WTC11 (cell line): Measurements from ENCODE around the gene TBC1D17. TPM values are rescaled to one million over a fixed set of nuclear protein-coding genes. Genes with fewer than 3 reads are reported as not detected.

Source experiments
- ATAC-seq: fragments of 200-7000 bp; cut with Tn5 transposase; 2 replicates; pipeline ENCODE4 v1.10.0; 2021; ENCODE audit warnings: mild to moderate bottlenecking, moderate library complexity
- CTCF ChIA-PET: fragments of 300-600 bp; sonication (Branson Sonifier 250); formaldehyde crosslinking; loops from one replicate; lab custom pipeline; 2021; ENCODE audit warnings: antibody characterized with exemption; lab: Charles Lee
- POLR2A ChIA-PET: fragments of 350-600 bp; sonication (Branson Sonifier 250); formaldehyde crosslinking; loops from one replicate; lab custom pipeline; 2021; ENCODE audit warnings: antibody characterized with exemption; lab: Charles Lee
- DNase-seq: peaks from one replicate; pipeline ENCODE4 v3.0.0; 2021; ENCODE audit warnings: low spot score
- H3K27ac Mint-ChIP-seq: 2 replicates; pipeline ENCODE4 v1.8.0; 2021; ENCODE audit warnings: mixed read lengths
- H3K27me3 Mint-ChIP-seq: 2 replicates; pipeline ENCODE4 v1.8.0; 2021; ENCODE audit warnings: low read depth, mild to moderate bottlenecking, moderate library complexity, mixed read lengths
- H3K36me3 Mint-ChIP-seq: 2 replicates; pipeline ENCODE4 v1.8.0; 2021; ENCODE audit warnings: mixed read lengths
- H3K4me1 Mint-ChIP-seq: 2 replicates; pipeline ENCODE4 v1.8.0; 2022; ENCODE audit warnings: mixed read lengths
- H3K4me3 Mint-ChIP-seq: 2 replicates; pipeline ENCODE4 v1.8.0; 2021; ENCODE audit warnings: mild to moderate bottlenecking, moderate library complexity, mixed read lengths
- H3K9me3 Mint-ChIP-seq: 2 replicates; pipeline ENCODE4 v1.8.0; 2021; ENCODE audit warnings: mixed read lengths
- ATF6 ChIP-seq: sonication (generic); formaldehyde crosslinking; IDR thresholded peaks from 2 replicates; pipeline ENCODE4 v1.8.1; 2023; ENCODE audit warnings: mild to moderate bottlenecking, missing genetic modification reagents
- ETV6 ChIP-seq: sonication (generic); formaldehyde crosslinking; IDR thresholded peaks from 2 replicates; pipeline ENCODE4 v1.8.1; 2022; ENCODE audit warnings: mild to moderate bottlenecking, missing genetic modification reagents
- GABPB1 ChIP-seq: sonication (generic); formaldehyde crosslinking; IDR thresholded peaks from 2 replicates; pipeline ENCODE4 v1.8.1; 2023; ENCODE audit warnings: mild to moderate bottlenecking, missing genetic modification reagents
- IRF1 ChIP-seq: sonication (generic); formaldehyde crosslinking; IDR thresholded peaks from 2 replicates; pipeline ENCODE4 v1.8.0; 2023; ENCODE audit warnings: missing genetic modification reagents
- NR2C2 ChIP-seq: sonication (generic); formaldehyde crosslinking; IDR thresholded peaks from 2 replicates; pipeline ENCODE4 v1.8.0; 2022; ENCODE audit warnings: mild to moderate bottlenecking, missing genetic modification reagents
- PRDM15 ChIP-seq: sonication (generic); formaldehyde crosslinking; IDR thresholded peaks from 2 replicates; pipeline ENCODE4 v1.8.0; 2022; ENCODE audit warnings: missing genetic modification reagents
- SMAD4 ChIP-seq: sonication (generic); formaldehyde crosslinking; IDR thresholded peaks from 2 replicates; pipeline ENCODE4 v1.8.0; 2022; ENCODE audit warnings: mild to moderate bottlenecking, missing genetic modification reagents
- USF1 ChIP-seq: sonication (generic); formaldehyde crosslinking; IDR thresholded peaks from 2 replicates; pipeline ENCODE4 v1.8.0; 2022; ENCODE audit warnings: mild to moderate bottlenecking, missing genetic modification reagents
- ZMAT4 ChIP-seq: fragments of 250-450 bp; sonication (Bioruptor Pico); IDR thresholded peaks from 2 replicates; pipeline ENCODE4 v1.9.0; 2021; ENCODE audit warnings: mild to moderate bottlenecking
- ZNF121 ChIP-seq: sonication (generic); formaldehyde crosslinking; IDR thresholded peaks from 2 replicates; pipeline ENCODE4 v1.8.0; 2023; ENCODE audit warnings: missing genetic modification reagents
- total RNA-seq: library from RNA; stranded (reverse); gene quantifications from 3 replicates; pipeline ENCODE4 v1.2.3, GENCODE V29; 2021
- TF ChIP-seq, protein P1 (sequence below): sonication (generic); formaldehyde crosslinking; IDR thresholded peaks from 2 replicates; pipeline ENCODE4 v1.8.1; 2023; ENCODE audit warnings: mild to moderate bottlenecking, missing genetic modification reagents, moderate library complexity
- TF ChIP-seq, protein P2 (sequence below): sonication (generic); formaldehyde crosslinking; IDR thresholded peaks from 2 replicates; pipeline ENCODE4 v1.8.1; 2022; ENCODE audit warnings: missing genetic modification reagents, borderline replicate concordance

The TBC1D17 gene
- total RNA-seq, 1 experiment from 2014 or later = 52.8 TPM

DNA sequence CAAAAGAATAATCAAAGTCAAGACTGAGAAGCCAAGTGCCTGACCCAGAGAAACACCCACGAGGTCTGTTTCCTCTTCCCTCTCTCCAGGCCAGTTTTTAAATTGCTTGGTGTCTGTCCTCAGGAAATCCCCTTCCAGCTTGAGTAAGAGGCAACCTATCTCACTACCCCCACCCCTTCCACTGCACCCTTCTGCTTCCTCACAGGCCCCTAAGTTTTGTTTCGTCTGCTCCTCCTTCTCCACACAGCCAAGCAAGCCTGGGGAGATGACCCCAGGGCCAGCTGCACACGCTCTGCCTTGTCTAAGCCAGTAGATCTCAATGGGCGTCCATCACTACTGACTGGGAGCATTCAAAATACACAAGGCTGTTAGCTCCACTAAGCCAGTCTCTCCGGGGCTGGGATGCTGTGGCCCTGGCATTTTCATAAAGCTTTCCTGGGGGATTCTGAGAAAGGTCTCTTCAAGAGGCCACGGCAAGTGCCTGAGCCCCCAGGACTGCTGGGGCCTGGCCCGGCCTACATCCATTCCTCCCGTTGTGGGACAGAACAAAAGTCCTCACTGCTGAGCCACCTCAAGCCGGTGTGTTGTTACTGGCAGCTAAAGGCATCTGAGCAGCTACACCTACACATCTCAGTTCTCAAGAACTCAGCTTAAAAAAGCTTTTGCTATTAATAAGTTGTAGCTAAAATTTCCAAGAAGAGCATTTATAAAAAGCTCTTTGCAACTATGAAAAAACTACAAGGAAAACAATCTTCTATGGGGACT lies 34.1 kb downstream of the TBC1D17 start:
- no peaks in the 10 kb centered on the region for H3K27me3 Mint-ChIP-seq
- no peak for ATAC-seq
- TF ChIP-seq ZMAT4 (CRISPR knock-in tag) = no peak
- TF ChIP-seq, all 79 proteins: peak for 0
- Mint-ChIP-seq H3K36me3 (peaks cover 71% of the 10 kb centered on the region), H3K4me1 (peaks cover 16% of the 10 kb centered on the region), H3K4me3 (no peak overlapping the region), H3K27ac (no peak overlapping the region), H3K9me3 (peaks cover 6% of the 10 kb centered on the region)
- no peak for DNase-seq
- CTCF ChIA-PET = no interaction called here
- POLR2A ChIA-PET = no interaction called here

GRCh38 chr19:49912965-49913685 lies 35.6 kb downstream of the TBC1D17 start:
- ChIA-PET POLR2A (interaction anchor here (1.7 kb wide), 1 partner anchor 16 kb away, joined by 9 read pairs; the partner anchor contains the start of genes ATF5 and NUP62), CTCF (interaction anchor here (1.1 to 3.1 kb wide), 6 partner anchors 16 to 73 kb away, joined by 3 to 18 read pairs (median 6); partner anchors contain the start of genes ATF5 and NUP62)
- Mint-ChIP-seq H3K27ac (peak overlapping the region; percentile 75; the same call in 1 of the 2 replicates), H3K27me3 (no peaks in the 10 kb centered on the region), H3K4me3 (no peak overlapping the region), H3K4me1 (peaks cover 8% of the 10 kb centered on the region), H3K9me3 (peaks cover 6% of the 10 kb centered on the region), H3K36me3 (peaks cover 64% of the 10 kb centered on the region)
- DNase-seq (peak; percentile 66), ATAC-seq (peak; percentile 86)
- 0 out of 2 replicates have a peak, but pooled peaks have one; percentile 14 for TF ChIP-seq GABPB1
- no peak for TF ChIP-seq ZMAT4 (CRISPR knock-in tag)

GRCh38 chr19:49913720-49914119 lies 36.2 kb downstream of the TBC1D17 start:
- peaks cover 6% of the 10 kb centered on the region for H3K9me3 Mint-ChIP-seq
- ATAC-seq = peak; percentile 5; the same call in 1 of the 2 replicates
- DNase-seq = no peak
- H3K27me3 Mint-ChIP-seq = no peaks in the 10 kb centered on the region
- ChIA-PET CTCF (interaction anchor here (0.9 to 3.1 kb wide), 8 partner anchors 15 to 84 kb away, joined by 3 to 18 read pairs (median 6); partner anchors contain the start of genes ATF5 and NUP62), POLR2A (interaction anchor here (0.5 to 1.7 kb wide), 2 partner anchors 16 to 938 kb away, joined by 3 to 9 read pairs; partner anchors contain the start of genes ATF5 and NUP62)
- H3K27ac Mint-ChIP-seq = peak overlapping the region; percentile 75; the same call in 1 of the 2 replicates
- peaks cover 63% of the 10 kb centered on the region for H3K36me3 Mint-ChIP-seq
- H3K4me1 Mint-ChIP-seq = peaks cover 8% of the 10 kb centered on the region
- no peak overlapping the region for H3K4me3 Mint-ChIP-seq
- no peak for TF ChIP-seq ATF6 (CRISPR knock-in tag)
- TF ChIP-seq ETV6 (CRISPR knock-in tag) = no peak
- no peak for TF ChIP-seq IRF1 (CRISPR knock-in tag)
- no peak for TF ChIP-seq PRDM15 (CRISPR knock-in tag)
- TF ChIP-seq, protein P1, sequence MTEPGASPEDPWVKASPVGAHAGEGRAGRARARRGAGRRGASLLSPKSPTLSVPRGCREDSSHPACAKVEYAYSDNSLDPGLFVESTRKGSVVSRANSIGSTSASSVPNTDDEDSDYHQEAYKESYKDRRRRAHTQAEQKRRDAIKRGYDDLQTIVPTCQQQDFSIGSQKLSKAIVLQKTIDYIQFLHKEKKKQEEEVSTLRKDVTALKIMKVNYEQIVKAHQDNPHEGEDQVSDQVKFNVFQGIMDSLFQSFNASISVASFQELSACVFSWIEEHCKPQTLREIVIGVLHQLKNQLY = no peak
- TF ChIP-seq SMAD4 (CRISPR knock-in tag) = no peak
- TF ChIP-seq, protein P2, sequence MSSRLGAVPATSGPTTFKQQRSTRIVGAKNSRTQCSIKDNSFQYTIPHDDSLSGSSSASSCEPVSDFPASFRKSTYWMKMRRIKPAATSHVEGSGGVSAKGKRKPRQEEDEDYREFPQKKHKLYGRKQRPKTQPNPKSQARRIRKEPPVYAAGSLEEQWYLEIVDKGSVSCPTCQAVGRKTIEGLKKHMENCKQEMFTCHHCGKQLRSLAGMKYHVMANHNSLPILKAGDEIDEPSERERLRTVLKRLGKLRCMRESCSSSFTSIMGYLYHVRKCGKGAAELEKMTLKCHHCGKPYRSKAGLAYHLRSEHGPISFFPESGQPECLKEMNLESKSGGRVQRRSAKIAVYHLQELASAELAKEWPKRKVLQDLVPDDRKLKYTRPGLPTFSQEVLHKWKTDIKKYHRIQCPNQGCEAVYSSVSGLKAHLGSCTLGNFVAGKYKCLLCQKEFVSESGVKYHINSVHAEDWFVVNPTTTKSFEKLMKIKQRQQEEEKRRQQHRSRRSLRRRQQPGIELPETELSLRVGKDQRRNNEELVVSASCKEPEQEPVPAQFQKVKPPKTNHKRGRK = no peak
- TF ChIP-seq USF1 (CRISPR knock-in tag) = no peak
- TF ChIP-seq NR2C2 (CRISPR knock-in tag) = no peak
- no peak for TF ChIP-seq ZNF121 (CRISPR knock-in tag)
